ENCODE results near the gene AMN.

DNA sequence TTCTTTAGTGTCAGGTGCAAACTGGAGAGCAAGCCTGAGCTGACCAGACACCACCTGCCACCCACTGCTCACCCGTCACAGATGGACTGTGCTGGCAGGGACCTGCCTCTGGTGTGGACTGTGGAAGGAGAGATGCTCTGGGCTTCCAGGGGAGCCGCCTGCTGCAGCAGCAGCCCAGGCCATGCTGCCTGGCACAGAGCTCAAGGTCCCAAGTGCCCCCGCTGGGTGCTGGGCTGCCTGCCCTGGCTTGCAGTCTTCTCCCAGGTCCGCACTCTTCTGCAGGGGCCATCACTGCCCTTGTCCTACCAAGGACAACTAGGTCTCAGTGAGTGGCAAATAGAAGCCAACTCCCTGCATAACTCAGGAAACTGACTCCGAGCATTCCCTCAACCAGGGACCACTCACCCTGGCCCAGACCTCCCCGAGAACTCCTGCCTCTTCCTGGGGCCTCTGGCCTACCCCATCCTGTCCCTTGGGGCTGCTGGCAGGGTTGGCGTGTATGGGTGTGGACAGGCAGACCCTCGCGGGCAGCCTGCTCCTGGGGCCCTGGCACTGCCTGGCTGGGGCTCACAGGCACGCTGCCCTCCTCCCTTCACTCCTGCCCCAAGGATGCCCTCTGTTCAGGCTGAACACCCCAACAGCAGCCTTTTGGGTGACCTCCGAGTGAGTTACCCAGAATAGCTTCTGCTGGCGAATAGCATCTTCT, 9.3 kb downstream of the AMN start:
- TF ChIP-seq, protein P1, sequence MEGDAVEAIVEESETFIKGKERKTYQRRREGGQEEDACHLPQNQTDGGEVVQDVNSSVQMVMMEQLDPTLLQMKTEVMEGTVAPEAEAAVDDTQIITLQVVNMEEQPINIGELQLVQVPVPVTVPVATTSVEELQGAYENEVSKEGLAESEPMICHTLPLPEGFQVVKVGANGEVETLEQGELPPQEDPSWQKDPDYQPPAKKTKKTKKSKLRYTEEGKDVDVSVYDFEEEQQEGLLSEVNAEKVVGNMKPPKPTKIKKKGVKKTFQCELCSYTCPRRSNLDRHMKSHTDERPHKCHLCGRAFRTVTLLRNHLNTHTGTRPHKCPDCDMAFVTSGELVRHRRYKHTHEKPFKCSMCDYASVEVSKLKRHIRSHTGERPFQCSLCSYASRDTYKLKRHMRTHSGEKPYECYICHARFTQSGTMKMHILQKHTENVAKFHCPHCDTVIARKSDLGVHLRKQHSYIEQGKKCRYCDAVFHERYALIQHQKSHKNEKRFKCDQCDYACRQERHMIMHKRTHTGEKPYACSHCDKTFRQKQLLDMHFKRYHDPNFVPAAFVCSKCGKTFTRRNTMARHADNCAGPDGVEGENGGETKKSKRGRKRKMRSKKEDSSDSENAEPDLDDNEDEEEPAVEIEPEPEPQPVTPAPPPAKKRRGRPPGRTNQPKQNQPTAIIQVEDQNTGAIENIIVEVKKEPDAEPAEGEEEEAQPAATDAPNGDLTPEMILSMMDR (conservative IDR thresholded peaks at IDR 0.05): no peak
- TF ChIP-seq ZFX (IDR thresholded peaks at IDR 0.05): no peak

Data from C4-2B (cell line).